Panc1 (cell line): ENCODE data around the gene NCAM1. TPM values are rescaled to one million over a fixed set of nuclear protein-coding genes. Genes with fewer than 3 reads are reported as not detected.

Experiments
- ATAC-seq: fragments of 200-7000 bp; cut with Tn5 transposase; 2 replicates; pipeline ENCODE4 v1.9.1; 2020; ENCODE audit warnings: mild to moderate bottlenecking, moderate library complexity
- BruUV-seq: library from RNA; stranded (reverse); fragments of 400-500 nt; replicated peaks from 2 replicates; lab custom pipeline; 2021; lab: Mats Ljungman, UMichigan
- CTCF ChIA-PET: fragments of 300-600 bp; sonication (Branson Sonifier 250); formaldehyde crosslinking; loops from one replicate; lab custom pipeline; 2022; ENCODE audit warnings: antibody characterized with exemption; lab: Charles Lee
- POLR2A ChIA-PET: fragments of 300-600 bp; sonication (Branson Sonifier 250); formaldehyde crosslinking; loops from one replicate; lab custom pipeline; 2022; ENCODE audit warnings: antibody characterized with exemption; lab: Charles Lee
- DNase-seq: peaks from one replicate; pipeline ENCODE4 v3.0.0-alpha.2; 2010; ENCODE audit warnings: low read depth, low spot score
- H3K27ac ChIP-seq: 2 replicates; pipeline ENCODE4 v1.5.1; 2011; ENCODE audit warnings: mild to moderate bottlenecking, low read length, inconsistent platforms
- H3K27me3 ChIP-seq: fragments of 200-500 bp; sonication (Bioruptor generic); 2 replicates; pipeline ENCODE4 v1.6.0; 2014; ENCODE audit warnings: low read length, inconsistent platforms; ENCODE audit not compliant: control insufficient read depth, insufficient read depth
- H3K36me3 ChIP-seq: fragments of 200-500 bp; sonication (Bioruptor generic); 2 replicates; pipeline ENCODE4 v1.5.1; 2014; ENCODE audit warnings: inconsistent platforms, mild to moderate bottlenecking, low read length, moderate library complexity; ENCODE audit not compliant: control insufficient read depth, insufficient read depth
- H3K4me1 ChIP-seq: 2 replicates; pipeline ENCODE4 v1.5.1; 2011; ENCODE audit warnings: inconsistent platforms, mild to moderate bottlenecking, low read length, moderate library complexity; ENCODE audit not compliant: control insufficient read depth, insufficient read depth
- H3K4me3 ChIP-seq, 2 experiments: 2 replicates each; pipeline ENCODE4 v1.5.1; 2011 to 2012; ENCODE audit warnings: low read depth in 2 of 2, low read length in 2 of 2, mild to moderate bottlenecking in 2 of 2, inconsistent platforms in 1 of 2, moderate library complexity in 1 of 2
- H3K9me3 ChIP-seq: fragments of 200-500 bp; sonication (Bioruptor generic); 2 replicates; pipeline ENCODE4 v1.5.1; 2014; ENCODE audit warnings: low read depth, mild to moderate bottlenecking, inconsistent platforms, low read length, moderate library complexity; ENCODE audit not compliant: control insufficient read depth, insufficient read depth
- CTCF ChIP-seq: fragments of 450-650 bp; IDR thresholded peaks from 2 replicates; pipeline ENCODE4 v1.5.1; 2017; ENCODE audit warnings: mild to moderate bottlenecking
- POLR2AphosphoS5 ChIP-seq: IDR thresholded peaks from 2 replicates; pipeline ENCODE4 v1.6.1; 2012; ENCODE audit warnings: mild to moderate bottlenecking, low read depth, low read length, moderate library complexity
- REST ChIP-seq, 2 experiments: IDR thresholded peaks; 2 replicates each; pipeline ENCODE4 v1.6.1; 2011 to 2012; ENCODE audit warnings: low read depth in 2 of 2, control low read depth in 1 of 2, low read length in 1 of 2, mild to moderate bottlenecking in 1 of 2, moderate library complexity in 1 of 2; ENCODE audit not compliant: insufficient read depth in 1 of 2
- SIN3A ChIP-seq: IDR thresholded peaks from 2 replicates; pipeline ENCODE4 v1.6.1; 2012; ENCODE audit warnings: low read depth, mild to moderate bottlenecking, low read length, moderate library complexity, borderline replicate concordance; ENCODE audit not compliant: insufficient read depth
- TCF7L2 ChIP-seq: IDR thresholded peaks from 2 replicates; pipeline ENCODE4 v1.6.1; 2011; ENCODE audit warnings: mild to moderate bottlenecking, low read depth, low read length, inconsistent platforms
- in situ Hi-C: cut with HindIII; loops from 2 replicates; pipeline ENCODE4 v1.10.0; 2016; ENCODE audit warnings: low sequenced_read_pairs, low pct_unique_long_range_greater_than_20kb
- intact Hi-C: fragments of 100-400 bp; cut with micrococcal nuclease; formaldehyde crosslinking; loops from one replicate; pipeline ENCODE4 v1.10.0; 2022; ENCODE audit not compliant: unreplicated experiment
- total RNA-seq: library from RNA; stranded (reverse); gene quantifications from one replicate; pipeline ENCODE4 v1.2.1, GENCODE V29; 2021; ENCODE audit not compliant: unreplicated experiment

The NCAM1 gene
- total RNA-seq, 1 experiment from 2014 or later = 0.18 TPM

- ATAC-seq (peak; percentile 42; the same call in 1 of the 2 replicates), DNase-seq (no peak)
- in situ Hi-C loops = no loop called here
- Histone ChIP-seq H3K36me3 (no peaks in the 10 kb centered on the region), H3K4me1 (no peaks in the 10 kb centered on the region), H3K27ac (no peak overlapping the region), H3K27me3 (peaks cover 30% of the 10 kb centered on the region), H3K4me3 (no peak overlapping the region), H3K9me3 (no peaks in the 10 kb centered on the region)
- no TSS peak for BruUV-seq
- TF ChIP-seq TCF7L2 (no peak), REST (IDR thresholded peaks at IDR 0.05; ENCODE audit: insufficient read depth in 1 of 2, low read depth in 2 of 2, low read length in 1 of 2) (no peak), CTCF (no peak), POLR2AphosphoS5 (no peak), SIN3A (no peak)
- ChIA-PET POLR2A (no interaction called here), CTCF (no interaction called here)
- intact Hi-C loops = no loop called here
Observed at GRCh38 chr11:113248702-113249490, 287.7 kb downstream of the NCAM1 start.

DNA sequence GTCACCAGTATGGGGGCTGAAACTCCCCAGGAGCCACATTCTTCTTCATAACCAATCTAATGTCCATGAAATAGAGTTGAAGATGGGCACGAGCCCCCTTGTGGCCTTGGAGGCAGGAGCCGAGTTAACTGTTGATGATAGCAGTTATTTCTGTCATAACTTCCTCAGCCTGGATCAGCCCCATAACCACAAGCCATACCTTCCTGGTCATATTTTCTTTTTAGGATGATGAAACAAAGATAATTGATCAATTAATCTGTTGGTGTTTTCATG, 288.2 kb downstream of the NCAM1 start:
- Histone ChIP-seq H3K4me1 (no peaks in the 10 kb centered on the region), H3K9me3 (no peaks in the 10 kb centered on the region), H3K27ac (no peak overlapping the region), H3K4me3 (no peak overlapping the region), H3K36me3 (no peaks in the 10 kb centered on the region), H3K27me3 (peaks cover 32% of the 10 kb centered on the region)
- no peak for TF ChIP-seq SIN3A
- peak; percentile 31; the same call in 1 of the 2 replicates for TF ChIP-seq CTCF
- no peak for TF ChIP-seq TCF7L2
- TF ChIP-seq REST (IDR thresholded peaks at IDR 0.05; ENCODE audit: insufficient read depth in 1 of 2, low read depth in 2 of 2, low read length in 1 of 2) = no peak
- no peak for TF ChIP-seq POLR2AphosphoS5
- no TSS peak for BruUV-seq
- ChIA-PET POLR2A (no interaction called here), CTCF (no interaction called here)
- 0 out of 2 replicates have a peak, but pooled peaks have one; percentile 66 for ATAC-seq
- no peak for DNase-seq
- intact Hi-C loops (no loop called here), in situ Hi-C loops (no loop called here)
